Measurements from ENCODE around the gene XRCC4.

- TF ChIP-seq, protein P1, sequence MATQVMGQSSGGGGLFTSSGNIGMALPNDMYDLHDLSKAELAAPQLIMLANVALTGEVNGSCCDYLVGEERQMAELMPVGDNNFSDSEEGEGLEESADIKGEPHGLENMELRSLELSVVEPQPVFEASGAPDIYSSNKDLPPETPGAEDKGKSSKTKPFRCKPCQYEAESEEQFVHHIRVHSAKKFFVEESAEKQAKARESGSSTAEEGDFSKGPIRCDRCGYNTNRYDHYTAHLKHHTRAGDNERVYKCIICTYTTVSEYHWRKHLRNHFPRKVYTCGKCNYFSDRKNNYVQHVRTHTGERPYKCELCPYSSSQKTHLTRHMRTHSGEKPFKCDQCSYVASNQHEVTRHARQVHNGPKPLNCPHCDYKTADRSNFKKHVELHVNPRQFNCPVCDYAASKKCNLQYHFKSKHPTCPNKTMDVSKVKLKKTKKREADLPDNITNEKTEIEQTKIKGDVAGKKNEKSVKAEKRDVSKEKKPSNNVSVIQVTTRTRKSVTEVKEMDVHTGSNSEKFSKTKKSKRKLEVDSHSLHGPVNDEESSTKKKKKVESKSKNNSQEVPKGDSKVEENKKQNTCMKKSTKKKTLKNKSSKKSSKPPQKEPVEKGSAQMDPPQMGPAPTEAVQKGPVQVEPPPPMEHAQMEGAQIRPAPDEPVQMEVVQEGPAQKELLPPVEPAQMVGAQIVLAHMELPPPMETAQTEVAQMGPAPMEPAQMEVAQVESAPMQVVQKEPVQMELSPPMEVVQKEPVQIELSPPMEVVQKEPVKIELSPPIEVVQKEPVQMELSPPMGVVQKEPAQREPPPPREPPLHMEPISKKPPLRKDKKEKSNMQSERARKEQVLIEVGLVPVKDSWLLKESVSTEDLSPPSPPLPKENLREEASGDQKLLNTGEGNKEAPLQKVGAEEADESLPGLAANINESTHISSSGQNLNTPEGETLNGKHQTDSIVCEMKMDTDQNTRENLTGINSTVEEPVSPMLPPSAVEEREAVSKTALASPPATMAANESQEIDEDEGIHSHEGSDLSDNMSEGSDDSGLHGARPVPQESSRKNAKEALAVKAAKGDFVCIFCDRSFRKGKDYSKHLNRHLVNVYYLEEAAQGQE (IDR thresholded peaks at IDR 0.05; ENCODE audit: borderline replicate concordance), result no peak
- TF ChIP-seq CTCF (IDR thresholded peaks at IDR 0.05; ENCODE audit: poor library complexity, severe bottlenecking) (no peak), EZH2 (IDR thresholded peaks at IDR 0.05; ENCODE audit: borderline replicate concordance, insufficient read depth, low read length, poor library complexity, severe bottlenecking) (no peak), POLR2AphosphoS5 (IDR thresholded peaks at IDR 0.05) (no peak), EP300 (conservative IDR thresholded peaks at IDR 0.05; ENCODE audit: poor library complexity, severe bottlenecking) (no peak), RAD21 (conservative IDR thresholded peaks at IDR 0.05) (no peak), TAF1 (IDR thresholded peaks at IDR 0.05; ENCODE audit: low read depth) (no peak), MXI1 (conservative IDR thresholded peaks at IDR 0.05; ENCODE audit: poor library complexity, severe bottlenecking) (no peak)
Measured at GRCh38 chr5:83109380-83109779, 32.0 kb downstream of the XRCC4 start.
